ENCODE results near the gene CERK. TPM values are rescaled to one million over a fixed set of nuclear protein-coding genes. Genes with fewer than 3 reads are reported as not detected.

CERK gene
- polyA plus RNA-seq, 1 donor from 2014 or later: 57.4 TPM

- no peaks in the 10 kb centered on the region for H4K20me1 ChIP-seq (ENCODE audit: insufficient read depth)
- H3K9me3 ChIP-seq (ENCODE audit: low read length): no peaks in the 10 kb centered on the region
- H3K4me2 ChIP-seq (ENCODE audit: low read length): peak overlapping the region; percentile 93
- no peaks in the 10 kb centered on the region for H3K36me3 ChIP-seq (ENCODE audit: insufficient read depth, low read length)
- H3K79me2 ChIP-seq (replicated peaks; ENCODE audit: insufficient read depth, low read length): peaks cover 33% of the 10 kb centered on the region
- H2AFZ ChIP-seq (ENCODE audit: low read depth, low read length): no peak overlapping the region
- no peaks in the 10 kb centered on the region for H3K9me2 ChIP-seq (ENCODE audit: insufficient read depth, low read length)
- no peaks in the 10 kb centered on the region for H3F3A ChIP-seq (ENCODE audit: insufficient read depth, low read length, poor library complexity, severe bottlenecking)
- no peaks in the 10 kb centered on the region for H3K27me3 ChIP-seq (ENCODE audit: insufficient read depth, low read depth, low read length)
- H3K9ac ChIP-seq (ENCODE audit: low read length): peak overlapping the region; percentile 92
- peak; percentile 66 for TF ChIP-seq POLR2AphosphoS5 (IDR thresholded peaks at IDR 0.05)
- TF ChIP-seq EZH2 (IDR thresholded peaks at IDR 0.05; ENCODE audit: borderline replicate concordance, insufficient read depth, low read length, poor library complexity, severe bottlenecking): no peak
- peak overlapping the region; percentile 81 for H3K4me3 ChIP-seq (ENCODE audit: low read length)
- H3K27ac ChIP-seq (ENCODE audit: low read length): peak overlapping the region; percentile 92
These were observed 23.0 kb upstream of the CERK start for GRCh38 chr22:46761017-46761416.

GRCh38 chr22:46758867-46759290 is 20.8 kb upstream of the CERK start:
- H3K4me3 ChIP-seq (ENCODE audit: low read length): no peak overlapping the region
- peaks cover 4% of the 10 kb centered on the region for H3K9me3 ChIP-seq (ENCODE audit: low read length)
- H4K20me1 ChIP-seq (ENCODE audit: insufficient read depth): no peaks in the 10 kb centered on the region
- TF ChIP-seq CTCF (IDR thresholded peaks at IDR 0.05; ENCODE audit: poor library complexity, severe bottlenecking): peak; percentile 46
- TF ChIP-seq TAF1 (IDR thresholded peaks at IDR 0.05; ENCODE audit: low read depth): no peak
- H3F3A ChIP-seq (ENCODE audit: insufficient read depth, low read length, poor library complexity, severe bottlenecking): no peaks in the 10 kb centered on the region
- H2AFZ ChIP-seq (ENCODE audit: low read depth, low read length): no peak overlapping the region
- no peak overlapping the region for H3K9ac ChIP-seq (ENCODE audit: low read length)
- H3K27me3 ChIP-seq (ENCODE audit: insufficient read depth, low read depth, low read length): no peaks in the 10 kb centered on the region
- H3K79me2 ChIP-seq (replicated peaks; ENCODE audit: insufficient read depth, low read length): peaks cover 19% of the 10 kb centered on the region
- H3K36me3 ChIP-seq (ENCODE audit: insufficient read depth, low read length): no peaks in the 10 kb centered on the region
- no peak overlapping the region for H3K27ac ChIP-seq (ENCODE audit: low read length)
- H3K4me2 ChIP-seq (ENCODE audit: low read length): no peak overlapping the region
- H3K9me2 ChIP-seq (ENCODE audit: insufficient read depth, low read length): no peaks in the 10 kb centered on the region

- Histone ChIP-seq H3K4me3 (ENCODE audit: low read length) (no peak overlapping the region), H3K27ac (ENCODE audit: low read length) (no peak overlapping the region), H3K36me3 (ENCODE audit: insufficient read depth, low read length) (no peaks in the 10 kb centered on the region), H3K4me2 (ENCODE audit: low read length) (no peak overlapping the region), H2AFZ (ENCODE audit: low read depth, low read length) (no peak overlapping the region), H3K79me2 (replicated peaks; ENCODE audit: insufficient read depth, low read length) (peaks cover 14% of the 10 kb centered on the region), H3K9me3 (ENCODE audit: low read length) (peaks cover 4% of the 10 kb centered on the region), H3K9ac (ENCODE audit: low read length) (no peak overlapping the region), H3F3A (ENCODE audit: insufficient read depth, low read length, poor library complexity, severe bottlenecking) (no peaks in the 10 kb centered on the region), H4K20me1 (ENCODE audit: insufficient read depth) (no peaks in the 10 kb centered on the region), H3K9me2 (ENCODE audit: insufficient read depth, low read length) (no peaks in the 10 kb centered on the region), H3K27me3 (ENCODE audit: insufficient read depth, low read depth, low read length) (no peaks in the 10 kb centered on the region)
- TF ChIP-seq TAF1 (IDR thresholded peaks at IDR 0.05; ENCODE audit: low read depth) (no peak), RAD21 (conservative IDR thresholded peaks at IDR 0.05) (no peak), EZH2 (IDR thresholded peaks at IDR 0.05; ENCODE audit: borderline replicate concordance, insufficient read depth, low read length, poor library complexity, severe bottlenecking) (no peak), SMC3 (conservative IDR thresholded peaks at IDR 0.05; ENCODE audit: poor library complexity) (no peak), POLR2AphosphoS5 (IDR thresholded peaks at IDR 0.05) (no peak)
These were observed 20.1 kb upstream of the CERK start for GRCh38 chr22:46758121-46758520.

- TF ChIP-seq REST (IDR thresholded peaks at IDR 0.05; ENCODE audit: borderline replicate concordance): no peak
- TF ChIP-seq EP300 (conservative IDR thresholded peaks at IDR 0.05; ENCODE audit: poor library complexity, severe bottlenecking): no peak
- TF ChIP-seq SMC3 (conservative IDR thresholded peaks at IDR 0.05; ENCODE audit: poor library complexity): no peak
- TF ChIP-seq TAF1 (IDR thresholded peaks at IDR 0.05; ENCODE audit: low read depth): no peak
- TF ChIP-seq MXI1 (conservative IDR thresholded peaks at IDR 0.05; ENCODE audit: poor library complexity, severe bottlenecking): no peak
- no peak for TF ChIP-seq RAD21 (conservative IDR thresholded peaks at IDR 0.05)
- TF ChIP-seq POLR2AphosphoS5 (IDR thresholded peaks at IDR 0.05): no peak
- no peak for TF ChIP-seq CTCF (IDR thresholded peaks at IDR 0.05; ENCODE audit: poor library complexity, severe bottlenecking)
- TF ChIP-seq EZH2 (IDR thresholded peaks at IDR 0.05; ENCODE audit: borderline replicate concordance, insufficient read depth, low read length, poor library complexity, severe bottlenecking): no peak
- Histone ChIP-seq H3F3A (ENCODE audit: insufficient read depth, low read length, poor library complexity, severe bottlenecking) (no peaks in the 10 kb centered on the region), H3K9me2 (ENCODE audit: insufficient read depth, low read length) (no peaks in the 10 kb centered on the region), H3K4me3 (ENCODE audit: low read length) (no peak overlapping the region), H3K27ac (ENCODE audit: low read length) (no peak overlapping the region), H3K79me2 (replicated peaks; ENCODE audit: insufficient read depth, low read length) (peaks cover 7% of the 10 kb centered on the region), H4K20me1 (ENCODE audit: insufficient read depth) (no peaks in the 10 kb centered on the region), H3K9me3 (ENCODE audit: low read length) (peaks cover 4% of the 10 kb centered on the region), H3K27me3 (ENCODE audit: insufficient read depth, low read depth, low read length) (no peaks in the 10 kb centered on the region), H3K4me2 (ENCODE audit: low read length) (no peak overlapping the region), H2AFZ (ENCODE audit: low read depth, low read length) (no peak overlapping the region), H3K36me3 (ENCODE audit: insufficient read depth, low read length) (no peaks in the 10 kb centered on the region), H3K9ac (ENCODE audit: low read length) (no peak overlapping the region)
These were observed 19.1 kb upstream of the CERK start for GRCh38 chr22:46757104-46757503.
